ENCODE results near the gene CDHR5.

DNA sequence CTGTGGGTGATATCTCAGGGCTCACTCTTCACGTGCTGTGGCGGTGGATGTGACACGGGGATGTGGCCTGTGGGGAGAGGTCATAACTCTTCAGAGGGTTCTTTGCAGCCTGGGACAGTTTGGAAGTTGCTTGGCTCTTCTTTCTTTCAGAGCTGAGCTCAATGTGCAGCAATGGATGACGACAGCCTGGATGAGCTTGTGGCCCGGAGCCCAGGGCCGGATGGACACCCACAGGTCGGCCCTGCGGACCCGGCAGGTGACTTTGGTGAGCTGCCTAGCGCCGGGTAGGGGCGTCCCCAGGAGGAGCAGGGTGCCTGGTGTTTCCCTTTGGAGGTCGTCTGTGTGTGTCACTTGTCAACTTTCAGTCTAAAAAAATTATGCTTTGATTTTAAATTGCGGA, 43.4 kb downstream of the CDHR5 start:
- TF ChIP-seq, protein P1, sequence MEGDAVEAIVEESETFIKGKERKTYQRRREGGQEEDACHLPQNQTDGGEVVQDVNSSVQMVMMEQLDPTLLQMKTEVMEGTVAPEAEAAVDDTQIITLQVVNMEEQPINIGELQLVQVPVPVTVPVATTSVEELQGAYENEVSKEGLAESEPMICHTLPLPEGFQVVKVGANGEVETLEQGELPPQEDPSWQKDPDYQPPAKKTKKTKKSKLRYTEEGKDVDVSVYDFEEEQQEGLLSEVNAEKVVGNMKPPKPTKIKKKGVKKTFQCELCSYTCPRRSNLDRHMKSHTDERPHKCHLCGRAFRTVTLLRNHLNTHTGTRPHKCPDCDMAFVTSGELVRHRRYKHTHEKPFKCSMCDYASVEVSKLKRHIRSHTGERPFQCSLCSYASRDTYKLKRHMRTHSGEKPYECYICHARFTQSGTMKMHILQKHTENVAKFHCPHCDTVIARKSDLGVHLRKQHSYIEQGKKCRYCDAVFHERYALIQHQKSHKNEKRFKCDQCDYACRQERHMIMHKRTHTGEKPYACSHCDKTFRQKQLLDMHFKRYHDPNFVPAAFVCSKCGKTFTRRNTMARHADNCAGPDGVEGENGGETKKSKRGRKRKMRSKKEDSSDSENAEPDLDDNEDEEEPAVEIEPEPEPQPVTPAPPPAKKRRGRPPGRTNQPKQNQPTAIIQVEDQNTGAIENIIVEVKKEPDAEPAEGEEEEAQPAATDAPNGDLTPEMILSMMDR (IDR thresholded peaks at IDR 0.05 in 4 of 5, conservative IDR thresholded peaks at IDR 0.05 in 1 of 5): no peak
- no peak for TF ChIP-seq POLR2A (IDR thresholded peaks at IDR 0.05)

Data from gastrocnemius medialis (tissue), 4 donors.